Liver (tissue), 9 donors: ENCODE data around the gene ACER2. TPM values are rescaled to one million over a fixed set of nuclear protein-coding genes. Genes with fewer than 3 reads are reported as not detected.

Source experiments
- DNase-seq: peaks from one replicate; pipeline ENCODE4 v3.0.0-alpha.2; 2017; ENCODE audit warnings: low spot score
- H3K27ac ChIP-seq, 2 donors: one replicate each; pipeline ENCODE4 v1.7.0; 2013; ENCODE audit warnings: inconsistent platforms in 2 of 2, low read length in 2 of 2, control low read depth in 1 of 2, low read depth in 1 of 2, mild to moderate bottlenecking in 1 of 2
- H3K27me3 ChIP-seq, 4 donors: one replicate each; pipeline versions ENCODE4 v1.6.1 to v1.7.0; 2013; ENCODE audit warnings: low read length in 3 of 4, inconsistent platforms in 1 of 4, mild to moderate bottlenecking in 1 of 4, moderate library complexity in 1 of 4; ENCODE audit not compliant: control insufficient read depth in 4 of 4, insufficient read depth in 4 of 4
- H3K36me3 ChIP-seq, 4 donors: one replicate each; pipeline versions ENCODE4 v1.6.1 to v1.7.0; 2013; ENCODE audit warnings: low read length in 3 of 4, mild to moderate bottlenecking in 3 of 4, low read depth in 1 of 4, moderate library complexity in 1 of 4; ENCODE audit not compliant: control insufficient read depth in 4 of 4, insufficient read depth in 3 of 4
- H3K4me1 ChIP-seq, 4 donors: one replicate each; pipeline versions ENCODE4 v1.6.1 to v1.7.0; 2013; ENCODE audit warnings: low read length in 3 of 4, mild to moderate bottlenecking in 3 of 4, moderate library complexity in 1 of 4; ENCODE audit not compliant: control insufficient read depth in 4 of 4, insufficient read depth in 4 of 4
- H3K4me3 ChIP-seq, 3 donors: one replicate each; pipeline versions ENCODE4 v1.6.1 to v1.7.0; 2013; ENCODE audit warnings: low read length in 3 of 3, control low read depth in 1 of 3, low read depth in 1 of 3, mild to moderate bottlenecking in 1 of 3
- H3K9ac ChIP-seq, 2 donors: one replicate each; pipeline ENCODE4 v1.7.0; 2013; ENCODE audit warnings: low read length in 2 of 2, mild to moderate bottlenecking in 2 of 2, moderate library complexity in 2 of 2, control low read depth in 1 of 2, low read depth in 1 of 2
- H3K9me3 ChIP-seq, 4 donors: one replicate each; pipeline versions ENCODE4 v1.6.1 to v1.7.0; 2013; ENCODE audit warnings: low read length in 3 of 4; ENCODE audit not compliant: control insufficient read depth in 4 of 4
- ATF3 ChIP-seq: IDR thresholded peaks from 2 replicates; pipeline ENCODE4 v1.6.1; 2016; ENCODE audit warnings: antibody characterized with exemption
- CTCF ChIP-seq: fragments of 150-350 bp; IDR thresholded peaks from 2 replicates; pipeline ENCODE4 v1.5.1; 2017; ENCODE audit warnings: improper control_type of control experiment, low read depth, low read length; ENCODE audit not compliant: missing input control
- EGR1 ChIP-seq, 2 donors: IDR thresholded peaks; 2 replicates each; pipeline ENCODE4 v1.6.1; 2016 to 2018; ENCODE audit warnings: antibody characterized with exemption in 2 of 2, low read depth in 2 of 2
- FOXA1 ChIP-seq: IDR thresholded peaks from 2 replicates; pipeline ENCODE4 v1.6.1; 2016; ENCODE audit warnings: antibody characterized with exemption
- FOXA2 ChIP-seq: IDR thresholded peaks from 2 replicates; pipeline ENCODE4 v1.6.1; 2016; ENCODE audit warnings: antibody characterized with exemption
- GABPA ChIP-seq, 2 donors: IDR thresholded peaks in 1 of 2; conservative IDR thresholded peaks in 1 of 2; 2 replicates each; pipeline ENCODE4 v1.6.1; 2016; ENCODE audit warnings: antibody characterized with exemption in 2 of 2, mild to moderate bottlenecking in 1 of 2, moderate library complexity in 1 of 2
- HNF4A ChIP-seq, 2 donors: conservative IDR thresholded peaks; 2 replicates each; pipeline ENCODE4 v1.6.1; 2016; ENCODE audit warnings: antibody characterized with exemption in 2 of 2, mild to moderate bottlenecking in 2 of 2
- HNF4G ChIP-seq: IDR thresholded peaks from 2 replicates; pipeline ENCODE4 v1.6.1; 2016; ENCODE audit warnings: antibody characterized with exemption
- JUND ChIP-seq, 2 donors: IDR thresholded peaks; 2 replicates each; pipeline ENCODE4 v1.6.1; 2016; ENCODE audit warnings: antibody characterized with exemption in 2 of 2
- MAX ChIP-seq: IDR thresholded peaks from 2 replicates; pipeline ENCODE4 v1.6.1; 2016; ENCODE audit warnings: antibody characterized with exemption
- NR2F2 ChIP-seq: IDR thresholded peaks from 2 replicates; pipeline ENCODE4 v1.6.1; 2016; ENCODE audit warnings: antibody characterized with exemption
- RAD21 ChIP-seq, 2 donors: IDR thresholded peaks; 2 replicates each; pipeline ENCODE4 v1.6.1; 2016; ENCODE audit warnings: antibody characterized with exemption in 2 of 2, mild to moderate bottlenecking in 2 of 2
- REST ChIP-seq: IDR thresholded peaks from 2 replicates; pipeline ENCODE4 v1.6.1; 2016; ENCODE audit warnings: antibody characterized with exemption, mild to moderate bottlenecking
- RXRA ChIP-seq, 2 donors: IDR thresholded peaks; 2 replicates each; pipeline ENCODE4 v1.6.1; 2017 to 2018; ENCODE audit warnings: antibody characterized with exemption in 2 of 2, mild to moderate bottlenecking in 1 of 2
- SP1 ChIP-seq: IDR thresholded peaks from 2 replicates; pipeline ENCODE4 v1.6.1; 2018; ENCODE audit warnings: antibody characterized with exemption, mild to moderate bottlenecking
- TAF1 ChIP-seq: conservative IDR thresholded peaks from 2 replicates; pipeline ENCODE4 v1.6.1; 2016; ENCODE audit warnings: antibody characterized with exemption, mild to moderate bottlenecking
- YY1 ChIP-seq: IDR thresholded peaks from 2 replicates; pipeline ENCODE4 v1.6.1; 2016; ENCODE audit warnings: antibody characterized with exemption, mild to moderate bottlenecking
- ZBTB33 ChIP-seq: IDR thresholded peaks from 2 replicates; pipeline ENCODE4 v1.6.1; 2016; ENCODE audit warnings: antibody characterized with exemption
- WGBS: extraction: QIAGEN DNeasy Blood & Tissue Kit; methylation state at CpG from one replicate; pipeline ENCODE4 v1.1.7; 2013; 5-methylcytosine and 5-hydroxymethylcytosine counted together
- polyA plus RNA-seq, 2 donors: library from polyadenylated mRNA; stranded (reverse) in 1 of 2; unstranded in 1 of 2; fragments of 200-250 nt in 1 of 2; fragments of >200 nt in 1 of 2; fragmentation: Nextera tagmentation in 1 of 2; extraction: Ambion mirVana in 1 of 2; gene quantifications; one replicate each; pipeline versions ENCODE4 v1.2.1 to v1.2.3, GENCODE V29; 2013 to 2015
- total RNA-seq, 2 donors: library from RNA; depleted of rRNA; stranded (reverse); fragments of >200 nt; gene quantifications; one replicate each; pipeline ENCODE4 v1.2.3, GENCODE V29; 2014
- donor health status: healthy.
- donor health status: healthy.
- donor health status: healthy.
- donor health status: healthy.
- donor health status: healthy.

The ACER2 gene
- total and polyA plus RNA-seq, 4 donors: 0.47 to 4.0 (median 1.9) TPM

GRCh38 chr9:19440823-19441580 is 32.2 kb downstream of the ACER2 start:
- no peak overlapping the region for H3K9ac ChIP-seq
- H3K36me3 ChIP-seq: peaks cover 0 to 2% (median 0%) of the 10 kb centered on the region in 4 donors
- no peaks in the 10 kb centered on the region for H3K27me3 ChIP-seq
- TF ChIP-seq YY1 (no peak), FOXA1 (no peak), MAX (no peak), ATF3 (no peak), FOXA2 (no peak), RAD21 (IDR thresholded peaks at IDR 0.05) (no peak), ZBTB33 (no peak), JUND (IDR thresholded peaks at IDR 0.05) (no peak), CTCF (no peak), TAF1 (no peak), EGR1 (IDR thresholded peaks at IDR 0.05; ENCODE audit: low read depth in 2 of 2) (no peak)
- no peak for DNase-seq
- no peak overlapping the region for H3K4me3 ChIP-seq
- no peaks in the 10 kb centered on the region for H3K9me3 ChIP-seq
- no peak overlapping the region for H3K27ac ChIP-seq
- WGBS: 88% methylated on average over 5 of the region's 5 CpGs
- peaks cover 0 to 2% (median 0%) of the 10 kb centered on the region in 4 donors for H3K4me1 ChIP-seq

GRCh38 chr9:19441730-19442129 is 32.9 kb downstream of the ACER2 start:
- H3K4me1 ChIP-seq: peaks cover 0 to 2% (median 0%) of the 10 kb centered on the region in 4 donors
- H3K27ac ChIP-seq: no peak overlapping the region
- H3K9me3 ChIP-seq: no peaks in the 10 kb centered on the region
- H3K4me3 ChIP-seq: no peak overlapping the region
- no peaks in the 10 kb centered on the region for H3K27me3 ChIP-seq
- H3K9ac ChIP-seq: no peak overlapping the region
- no peak for DNase-seq
- WGBS: 60% methylated on average over 4 of the region's 4 CpGs
- H3K36me3 ChIP-seq: peaks cover 0 to 2% (median 0%) of the 10 kb centered on the region in 4 donors
- TF ChIP-seq SP1 (no peak), FOXA2 (no peak), RXRA (IDR thresholded peaks at IDR 0.05) (no peak), HNF4G (no peak), YY1 (no peak), GABPA (IDR thresholded peaks at IDR 0.05 in 1 of 2, conservative IDR thresholded peaks at IDR 0.05 in 1 of 2) (no peak), REST (no peak), JUND (IDR thresholded peaks at IDR 0.05) (no peak), ATF3 (no peak), HNF4A (conservative IDR thresholded peaks at IDR 0.05) (no peak), ZBTB33 (no peak), FOXA1 (no peak), NR2F2 (no peak), RAD21 (IDR thresholded peaks at IDR 0.05) (no peak), MAX (no peak)
